ENCODE results near the gene ODAD4.

ODAD4 gene

GRCh38 chr17:41971721-41972523 is 41.5 kb downstream of the ODAD4 start:
- no peak for TF ChIP-seq POLR2A (IDR thresholded peaks at IDR 0.05; ENCODE audit: extremely low read depth, insufficient read length)
- no peak for TF ChIP-seq MAX (IDR thresholded peaks at IDR 0.05; ENCODE audit: low read depth, low read length)
- TF ChIP-seq CTCF (IDR thresholded peaks at IDR 0.05; ENCODE audit: low read depth, low read length), result no peak
- TF ChIP-seq MYC (IDR thresholded peaks at IDR 0.05; ENCODE audit: low read depth, low read length), result no peak
- DNase-seq (ENCODE audit: low read depth), result no peak
- H3K4me3 ChIP-seq (ENCODE audit: low read depth, low read length), result no peak overlapping the region

GRCh38 chr17:41972571-41973407 is 42.4 kb downstream of the ODAD4 start:
- no peak for DNase-seq (ENCODE audit: low read depth)
- no peak for TF ChIP-seq POLR2A (IDR thresholded peaks at IDR 0.05; ENCODE audit: extremely low read depth, insufficient read length)
- TF ChIP-seq MYC (IDR thresholded peaks at IDR 0.05; ENCODE audit: low read depth, low read length), result no peak
- TF ChIP-seq MAX (IDR thresholded peaks at IDR 0.05; ENCODE audit: low read depth, low read length), result no peak
- no peak for TF ChIP-seq CTCF (IDR thresholded peaks at IDR 0.05; ENCODE audit: low read depth, low read length)
- no peak overlapping the region for H3K4me3 ChIP-seq (ENCODE audit: low read depth, low read length)

GRCh38 chr17:41973408-41973811 is 43.0 kb downstream of the ODAD4 start:
- TF ChIP-seq MAX (IDR thresholded peaks at IDR 0.05; ENCODE audit: low read depth, low read length), result no peak
- no peak for TF ChIP-seq CTCF (IDR thresholded peaks at IDR 0.05; ENCODE audit: low read depth, low read length)
- peak; percentile 13 for TF ChIP-seq POLR2A (IDR thresholded peaks at IDR 0.05; ENCODE audit: extremely low read depth, insufficient read length)
- TF ChIP-seq MYC (IDR thresholded peaks at IDR 0.05; ENCODE audit: low read depth, low read length), result no peak
- DNase-seq (ENCODE audit: low read depth), result no peak
- H3K4me3 ChIP-seq (ENCODE audit: low read depth, low read length), result no peak overlapping the region

- H3K4me3 ChIP-seq (ENCODE audit: low read depth, low read length), result no peak overlapping the region
- no peak for DNase-seq (ENCODE audit: low read depth)
- TF ChIP-seq MAX (IDR thresholded peaks at IDR 0.05; ENCODE audit: low read depth, low read length), result no peak
- TF ChIP-seq CTCF (IDR thresholded peaks at IDR 0.05; ENCODE audit: low read depth, low read length), result no peak
- TF ChIP-seq POLR2A (IDR thresholded peaks at IDR 0.05; ENCODE audit: extremely low read depth, insufficient read length), result no peak
- TF ChIP-seq MYC (IDR thresholded peaks at IDR 0.05; ENCODE audit: low read depth, low read length), result no peak
These were observed 43.6 kb downstream of the ODAD4 start for GRCh38 chr17:41974031-41974430.

GRCh38 chr17:41974658-41975057 is 44.2 kb downstream of the ODAD4 start:
- no peak overlapping the region for H3K4me3 ChIP-seq (ENCODE audit: low read depth, low read length)
- DNase-seq (ENCODE audit: low read depth), result no peak
- TF ChIP-seq MYC (IDR thresholded peaks at IDR 0.05; ENCODE audit: low read depth, low read length) (no peak), CTCF (IDR thresholded peaks at IDR 0.05; ENCODE audit: low read depth, low read length) (no peak), MAX (IDR thresholded peaks at IDR 0.05; ENCODE audit: low read depth, low read length) (no peak)

Data from NB4 (cell line).